ENCODE data around the gene GPR146.

DNA sequence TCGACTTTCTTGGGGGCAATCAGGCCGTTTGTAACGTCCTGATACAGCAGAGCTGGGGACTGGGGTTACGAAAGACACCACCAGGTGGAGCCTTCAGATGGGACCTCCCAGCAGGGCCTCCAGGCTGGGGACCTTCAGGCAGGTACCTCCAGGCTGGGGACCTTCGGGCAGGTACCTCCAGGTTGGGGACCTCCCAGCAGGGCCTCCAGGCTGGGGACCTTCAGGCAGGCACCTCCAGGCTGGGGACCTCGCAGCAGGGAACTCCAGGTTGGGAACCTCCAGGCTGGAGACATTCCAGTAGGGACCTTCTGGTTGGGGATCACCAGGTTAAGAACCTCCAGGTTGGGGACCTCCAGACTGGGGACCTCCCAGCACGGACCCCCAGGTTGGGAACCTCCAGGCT lies 23.5 kb upstream of the GPR146 start:
- TF ChIP-seq POLR2A (IDR thresholded peaks at IDR 0.05; ENCODE audit: low read depth, low read length) (no peak), RCOR1 (IDR thresholded peaks at IDR 0.05; ENCODE audit: insufficient replicate concordance, low read length) (no peak), SMC3 (IDR thresholded peaks at IDR 0.05; ENCODE audit: low read depth, low read length) (no peak), CTCF (conservative IDR thresholded peaks at IDR 0.05; ENCODE audit: low read depth, low read length) (no peak), BHLHE40 (IDR thresholded peaks at IDR 0.05; ENCODE audit: low read depth, low read length) (no peak), NFE2L2 (IDR thresholded peaks at IDR 0.05; ENCODE audit: low read depth, low read length) (no peak), MXI1 (IDR thresholded peaks at IDR 0.05; ENCODE audit: borderline replicate concordance, low read depth, low read length) (no peak), USF2 (IDR thresholded peaks at IDR 0.05; ENCODE audit: low read depth, low read length) (no peak), MAZ (IDR thresholded peaks at IDR 0.05; ENCODE audit: borderline replicate concordance, low read depth, low read length) (no peak), RAD21 (IDR thresholded peaks at IDR 0.05; ENCODE audit: low read length) (no peak), FOS (IDR thresholded peaks at IDR 0.05; ENCODE audit: low read depth, low read length) (no peak), CHD1 (IDR thresholded peaks at IDR 0.05; ENCODE audit: low read depth, low read length) (no peak)
